Dermis blood vessel endothelial cell (primary cell): ENCODE data around the gene TBRG4. TPM values are rescaled to one million over a fixed set of nuclear protein-coding genes. Genes with fewer than 3 reads are reported as not detected.
A peak's percentile ranks its signal among the peaks of the same experiment; 100 is the strongest.

Source experiments
- DNase-seq: peaks from one replicate; pipeline ENCODE4 v3.0.0; 2010
- total RNA-seq: library from RNA; depleted of rRNA; stranded (reverse); fragments of >200 nt; gene quantifications from 2 replicates; pipeline ENCODE4 v1.2.3, GENCODE V29; 2014

Gene TBRG4
- total RNA-seq, 1 donor from 2014 or later: 55.1 TPM

GRCh38 chr7:45073031-45073785 is 38.3 kb downstream of the TBRG4 start:
- no peak for DNase-seq

- no peak for DNase-seq
These were observed 39.1 kb downstream of the TBRG4 start for GRCh38 chr7:45072131-45073030.

- DNase-seq: no peak
These were observed 40.0 kb downstream of the TBRG4 start for GRCh38 chr7:45071528-45071927.

GRCh38 chr7:45070254-45070642 is 41.2 kb downstream of the TBRG4 start:
- DNase-seq: no peak

GRCh38 chr7:45069444-45070253 is 41.8 kb downstream of the TBRG4 start:
- no peak for DNase-seq

GRCh38 chr7:45068236-45069023 is 43.1 kb downstream of the TBRG4 start:
- DNase-seq: no peak

- DNase-seq: no peak
These were observed 43.9 kb downstream of the TBRG4 start for GRCh38 chr7:45067582-45067981.

- DNase-seq: no peak
These were observed 45.1 kb downstream of the TBRG4 start for GRCh38 chr7:45066409-45066808.

GRCh38 chr7:45065031-45065995 is 46.2 kb downstream of the TBRG4 start:
- no peak for DNase-seq

GRCh38 chr7:45064047-45064725 is 47.3 kb downstream of the TBRG4 start:
- DNase-seq: no peak

- DNase-seq: no peak
These were observed 49.6 kb downstream of the TBRG4 start for GRCh38 chr7:45061806-45062425.

- no peak for DNase-seq
These were observed 50.1 kb downstream of the TBRG4 start for GRCh38 chr7:45061352-45061751.

- no peak for DNase-seq
These were observed 51.2 kb downstream of the TBRG4 start for GRCh38 chr7:45060295-45060694.

GRCh38 chr7:45057878-45058277 is 53.6 kb downstream of the TBRG4 start:
- DNase-seq: peak; percentile 24

GRCh38 chr7:45055594-45056219 is 55.8 kb downstream of the TBRG4 start:
- no peak for DNase-seq

GRCh38 chr7:45055016-45055415 is 56.5 kb downstream of the TBRG4 start:
- DNase-seq: no peak

- DNase-seq: no peak
These were observed 57.1 kb downstream of the TBRG4 start for GRCh38 chr7:45054442-45054841.

- no peak for DNase-seq
These were observed 57.6 kb downstream of the TBRG4 start for GRCh38 chr7:45053941-45054340.

GRCh38 chr7:45053401-45053800 is 58.1 kb downstream of the TBRG4 start:
- no peak for DNase-seq
